Measurements from ENCODE around the gene EGR1.

Gene EGR1

DNA sequence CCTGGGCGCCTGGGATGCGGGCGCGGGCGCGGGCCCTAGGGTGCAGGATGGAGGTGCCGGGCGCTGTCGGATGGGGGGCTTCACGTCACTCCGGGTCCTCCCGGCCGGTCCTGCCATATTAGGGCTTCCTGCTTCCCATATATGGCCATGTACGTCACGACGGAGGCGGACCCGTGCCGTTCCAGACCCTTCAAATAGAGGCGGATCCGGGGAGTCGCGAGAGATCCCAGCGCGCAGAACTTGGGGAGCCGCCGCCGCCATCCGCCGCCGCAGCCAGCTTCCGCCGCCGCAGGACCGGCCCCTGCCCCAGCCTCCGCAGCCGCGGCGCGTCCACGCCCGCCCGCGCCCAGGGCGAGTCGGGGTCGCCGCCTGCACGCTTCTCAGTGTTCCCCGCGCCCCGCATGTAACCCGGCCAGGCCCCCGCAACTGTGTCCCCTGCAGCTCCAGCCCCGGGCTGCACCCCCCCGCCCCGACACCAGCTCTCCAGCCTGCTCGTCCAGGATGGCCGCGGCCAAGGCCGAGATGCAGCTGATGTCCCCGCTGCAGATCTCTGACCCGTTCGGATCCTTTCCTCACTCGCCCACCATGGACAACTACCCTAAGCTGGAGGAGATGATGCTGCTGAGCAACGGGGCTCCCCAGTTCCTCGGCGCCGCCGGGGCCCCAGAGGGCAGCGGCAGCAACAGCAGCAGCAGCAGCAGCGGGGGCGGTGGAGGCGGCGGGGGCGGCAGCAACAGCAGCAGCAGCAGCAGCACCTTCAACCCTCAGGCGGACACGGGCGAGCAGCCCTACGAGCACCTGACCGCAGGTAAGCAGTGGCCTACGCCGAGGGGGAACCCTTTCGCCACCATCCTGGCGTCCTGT, at the start of gene EGR1:
Gene EGR1, plus strand, starts transcription at position 219 of the 864 bp plus-strand sequence. Its CDS starts 283 bp downstream, at position 502.
- peak; percentile 73 for DNase-seq

DNA sequence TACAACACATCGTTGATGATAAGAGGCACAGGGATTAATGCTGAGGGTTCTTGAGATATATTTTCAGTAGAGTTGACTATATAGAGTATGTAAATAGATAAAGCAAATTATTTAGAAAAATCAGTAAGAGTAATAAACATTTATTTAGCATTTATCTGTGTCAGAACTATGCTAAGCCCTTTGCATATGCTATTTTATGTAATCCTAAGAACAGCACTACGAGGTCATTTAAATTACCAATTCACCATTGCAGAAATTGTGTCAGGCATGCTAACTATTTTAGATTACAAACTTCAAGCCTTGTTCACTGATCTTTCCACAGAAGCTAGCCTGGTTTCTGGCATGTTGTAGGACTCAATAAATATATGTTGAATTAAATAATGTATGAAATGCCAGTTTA, 46.8 kb upstream of the EGR1 start:
- DNase-seq: no peak

DNA sequence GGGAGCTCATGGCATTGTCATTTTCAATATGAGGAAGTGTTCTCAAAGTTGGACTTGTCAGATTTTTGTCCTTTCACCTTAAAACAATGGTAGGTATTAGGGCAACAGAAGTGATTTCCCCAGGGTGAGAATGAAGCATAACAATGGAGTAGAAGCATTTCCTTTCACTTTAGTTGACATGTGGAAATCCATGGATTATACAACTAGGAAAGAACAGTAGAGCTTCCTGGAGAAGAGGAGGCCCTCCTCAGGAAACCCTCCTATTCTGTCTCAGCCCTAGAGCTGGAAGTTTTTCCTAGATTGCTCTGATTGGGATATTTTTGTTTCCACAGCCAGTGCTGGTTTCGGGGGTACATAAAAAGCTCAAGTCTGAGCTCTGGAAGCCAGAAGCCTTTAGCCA, 40.2 kb upstream of the EGR1 start:
- no peak for DNase-seq

GRCh38 chr5:138435943-138436342, 29.3 kb upstream of the EGR1 start:
- no peak for DNase-seq

DNA sequence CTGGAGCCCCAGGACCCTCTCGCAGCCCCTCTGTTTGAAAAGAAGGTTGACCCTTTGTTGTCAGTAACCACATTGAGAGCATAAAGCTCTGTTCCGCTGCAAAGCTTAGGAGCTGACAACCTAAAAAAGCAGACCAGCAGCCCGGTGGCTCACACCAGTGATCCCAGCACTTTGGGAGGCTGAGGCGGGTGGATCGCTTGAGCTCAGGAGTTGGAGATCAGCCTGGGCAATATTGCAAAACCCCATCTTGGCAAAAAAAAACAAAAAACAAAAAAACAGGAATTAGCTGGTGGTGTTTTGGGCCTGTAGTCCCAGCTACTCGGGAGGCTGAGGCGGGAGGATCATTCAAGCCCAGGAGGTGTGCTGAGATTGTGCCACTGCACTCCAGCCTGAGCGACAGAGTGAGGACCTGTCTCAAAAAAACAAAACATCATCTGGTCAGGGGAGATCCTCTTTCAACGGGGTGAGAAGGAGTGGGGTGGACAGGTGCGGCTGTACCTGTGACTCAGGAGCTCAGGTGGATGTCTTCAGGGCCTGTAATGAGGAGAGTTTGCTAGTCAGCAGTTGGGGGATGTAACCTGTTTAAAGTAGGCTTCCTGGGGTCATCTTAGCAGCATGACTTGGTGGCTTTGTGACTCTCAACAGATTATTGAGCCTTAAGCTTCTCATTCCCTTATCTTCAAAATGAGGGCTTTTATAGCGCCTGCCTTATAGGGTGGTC, 27.1 kb upstream of the EGR1 start:
- DNase-seq: no peak

DNA sequence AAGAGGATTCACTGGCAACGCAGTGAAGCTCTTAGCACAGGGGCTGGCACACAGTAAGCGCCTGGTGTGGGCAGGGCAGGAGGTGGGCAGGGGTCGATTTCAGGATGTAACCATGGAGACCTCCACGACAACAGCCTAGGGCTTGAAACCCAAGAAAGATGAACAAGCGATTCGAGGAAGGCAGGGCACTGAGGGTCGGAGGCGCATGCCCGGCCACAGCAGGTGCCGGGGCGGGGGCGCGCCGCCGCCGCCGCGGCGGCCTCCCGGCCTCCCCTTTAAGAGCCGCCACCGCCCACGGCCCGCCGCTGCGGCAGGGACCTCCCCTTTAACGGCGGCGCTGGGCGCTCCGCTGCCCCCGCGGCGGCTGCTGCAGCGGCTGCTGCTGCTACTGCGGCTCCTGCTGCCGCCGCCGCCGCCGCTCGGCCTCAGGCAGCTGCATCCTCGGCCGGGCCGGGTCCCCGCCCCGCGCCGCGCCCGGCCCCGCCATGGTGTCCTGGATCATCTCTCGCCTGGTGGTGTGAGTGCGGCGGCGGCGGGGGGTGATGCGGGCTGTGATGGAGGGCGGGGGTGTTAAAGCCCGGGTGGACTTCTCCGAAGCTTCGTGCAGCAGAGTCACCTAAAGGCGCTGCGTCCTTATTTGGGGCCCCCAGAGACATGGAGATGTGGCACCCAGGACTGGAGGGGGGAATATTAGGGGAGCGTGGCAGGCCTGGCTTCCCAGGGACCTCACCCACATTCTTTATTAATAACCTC, 26.4 kb upstream of the EGR1 start, which contains the start of gene REEP2:
Gene REEP2, plus strand, starts transcription at position 334 of the 753 bp plus-strand sequence. Its CDS starts 152 bp downstream, at position 486.
- DNase-seq: peak; percentile 13

- DNase-seq: no peak
Measured at GRCh38 chr5:138439477-138440158, 25.7 kb upstream of the EGR1 start.

DNA sequence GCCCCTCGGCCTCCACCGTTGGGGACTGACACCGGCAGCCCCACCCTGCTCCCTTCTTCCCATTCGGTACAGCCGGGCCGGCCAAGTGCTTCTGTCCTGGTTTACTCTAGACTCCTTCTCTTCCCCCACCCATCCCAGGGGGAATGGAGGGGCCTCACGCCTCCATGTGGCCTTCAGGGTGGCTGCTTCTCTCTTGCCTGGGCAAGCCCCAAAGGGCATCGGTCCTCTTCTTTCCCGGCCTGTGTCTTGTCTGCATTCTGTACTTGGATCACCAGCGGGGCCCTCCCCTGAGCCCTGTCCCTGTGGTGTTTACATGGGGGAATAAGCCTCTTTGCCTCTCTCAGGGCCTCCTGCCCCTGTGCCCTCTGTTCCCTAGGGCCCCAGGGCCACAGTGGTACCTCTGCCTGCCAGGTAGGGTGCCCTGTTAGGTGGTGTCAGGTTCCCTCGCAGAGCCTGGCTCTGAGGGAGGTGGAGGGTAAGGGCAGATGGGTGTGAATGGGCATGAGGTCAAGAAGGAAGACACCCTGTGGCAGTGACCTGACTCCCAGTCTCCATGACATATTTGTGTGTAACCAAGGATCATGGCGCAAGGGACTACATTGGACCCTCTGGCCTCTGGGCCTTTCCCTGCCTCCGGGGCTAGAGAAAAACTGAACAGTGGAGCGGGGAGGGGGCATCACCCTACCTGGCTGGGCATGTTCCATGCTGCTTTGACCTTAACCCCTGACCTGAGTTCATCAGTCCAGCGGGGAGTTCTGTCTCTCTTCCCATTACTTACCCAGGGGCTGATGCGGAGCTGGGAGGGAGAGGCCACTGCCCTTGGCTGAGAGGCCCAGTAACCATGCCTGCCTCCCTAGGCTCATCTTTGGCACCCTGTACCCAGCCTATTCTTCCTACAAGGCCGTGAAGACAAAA, 24.9 kb upstream of the EGR1 start:
- no peak for DNase-seq

- no peak for DNase-seq
Measured at GRCh38 chr5:138441221-138441620, 24.1 kb upstream of the EGR1 start.

GRCh38 chr5:138444078-138444773, 21.1 kb upstream of the EGR1 start:
- no peak for DNase-seq

DNA sequence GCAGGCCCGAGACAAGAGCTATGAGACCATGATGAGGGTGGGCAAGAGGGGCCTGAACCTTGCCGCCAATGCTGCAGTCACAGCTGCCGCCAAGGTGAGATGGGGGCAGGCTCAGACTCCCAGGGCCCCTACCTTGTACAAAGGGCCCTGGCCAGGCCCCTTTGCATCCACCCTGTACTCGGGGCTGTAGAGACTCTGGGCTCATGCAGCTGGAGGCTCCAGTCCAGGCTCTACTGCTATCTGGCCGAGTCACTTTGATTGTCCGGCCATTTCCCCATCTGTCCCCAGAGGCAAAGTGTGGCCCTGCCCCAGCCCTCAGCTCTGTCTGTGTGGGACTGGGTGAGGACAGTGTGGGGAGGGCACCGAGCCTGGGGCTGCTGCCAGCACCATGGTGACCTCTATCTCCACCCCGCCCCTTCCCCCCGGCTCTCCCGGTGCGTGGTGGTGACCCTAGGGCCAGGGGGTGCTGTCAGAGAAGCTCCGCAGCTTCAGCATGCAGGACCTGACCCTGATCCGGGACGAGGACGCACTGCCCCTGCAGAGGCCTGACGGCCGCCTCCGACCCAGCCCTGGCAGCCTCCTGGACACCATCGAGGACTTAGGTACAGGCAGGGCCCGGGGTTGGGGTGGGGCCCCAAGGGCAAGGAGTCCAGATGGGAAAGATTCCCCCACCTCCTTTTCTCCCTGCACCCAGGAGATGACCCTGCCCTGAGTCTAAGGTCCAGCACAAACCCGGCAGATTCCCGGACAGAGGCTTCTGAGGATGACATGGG, 20.3 kb upstream of the EGR1 start:
- no peak for DNase-seq

GRCh38 chr5:138445547-138446271, 19.6 kb upstream of the EGR1 start:
- DNase-seq: no peak

GRCh38 chr5:138448070-138448469, 17.2 kb upstream of the EGR1 start:
- DNase-seq: no peak

DNA sequence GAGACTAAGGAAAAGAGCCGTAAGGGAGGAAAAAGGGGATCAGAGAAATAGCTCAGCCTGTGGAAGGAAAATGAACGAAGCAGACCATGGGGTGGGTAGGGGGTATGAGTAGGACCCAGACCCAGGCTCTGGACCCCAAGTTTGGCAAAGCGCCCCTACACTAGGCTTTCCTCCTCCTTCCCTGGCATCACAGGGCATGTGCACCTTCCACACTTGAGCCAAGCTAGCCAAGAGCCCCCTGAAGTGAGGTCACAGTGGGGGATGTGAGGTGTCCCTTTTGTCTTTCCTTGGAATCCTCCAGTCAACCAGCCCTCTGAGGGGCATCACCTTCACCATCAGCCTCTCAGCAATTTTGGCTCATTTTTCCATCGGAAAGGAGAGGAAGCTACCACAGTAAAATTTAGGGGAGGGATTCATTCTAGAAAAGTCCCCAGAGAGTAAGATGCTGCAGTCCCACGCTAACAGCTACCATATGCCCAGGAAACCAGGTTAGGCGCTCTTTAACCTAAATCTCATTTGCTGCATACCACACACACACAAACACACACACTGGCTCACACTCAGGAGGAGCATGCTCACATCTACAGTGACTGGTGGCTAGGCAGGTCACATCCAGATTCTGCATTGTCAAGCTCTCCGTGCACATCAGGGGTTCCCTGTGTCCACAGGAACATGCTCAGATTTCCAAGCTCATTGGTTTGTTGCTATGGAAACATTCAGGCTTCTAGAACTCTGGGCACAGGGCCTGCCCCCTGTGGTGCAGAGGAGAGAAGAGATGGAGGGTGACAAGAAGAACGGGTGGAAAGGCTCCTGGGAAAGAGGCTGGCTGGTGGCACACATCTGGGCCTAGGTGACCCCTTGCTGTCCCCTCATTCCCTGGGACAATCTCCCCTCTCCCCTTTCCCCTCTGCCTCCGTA, 16.5 kb upstream of the EGR1 start:
- DNase-seq: peak; percentile 74

- DNase-seq: peak; percentile 28
Measured at GRCh38 chr5:138449501-138450239, 15.6 kb upstream of the EGR1 start.

DNA sequence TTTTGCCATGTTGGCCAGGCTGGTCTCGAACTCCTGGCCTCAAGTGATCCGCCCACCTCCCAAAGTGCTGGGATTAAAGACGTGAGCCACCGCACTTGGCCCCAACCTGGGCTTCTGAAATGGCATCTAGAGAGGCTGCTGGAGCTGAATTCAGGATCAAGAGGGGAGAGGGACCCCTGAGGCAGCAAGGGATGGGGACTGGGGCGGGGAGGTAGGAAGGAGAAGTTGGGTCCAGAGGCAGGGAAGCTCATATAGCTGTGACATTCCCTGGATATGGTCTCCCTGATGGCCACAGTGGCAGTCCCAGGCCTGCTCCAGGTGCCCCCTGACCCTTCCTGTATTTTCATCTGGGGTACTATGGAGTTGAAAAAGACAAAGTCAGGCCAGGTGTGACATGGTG, 14.3 kb upstream of the EGR1 start:
- no peak for DNase-seq

- no peak for DNase-seq
Measured at GRCh38 chr5:138452720-138453119, 12.6 kb upstream of the EGR1 start.

- no peak for DNase-seq
Measured at GRCh38 chr5:138453590-138453989, 11.7 kb upstream of the EGR1 start.

Measured in DMS79 (cell line).